Stimulated activated CD4-positive, alpha-beta T cell treated with anti-CD3 and anti-CD28 coated beads, TNF-alpha, amount 100 ng/mL, for 48 hours (primary cell): Measurements from ENCODE around the gene SDC3.
"Not testable (repeated sequence)": the region's sequence is repeated elsewhere in the genome, so short reads cannot be mapped to it uniquely, and the experiment has no call there.

Source experiments
- DNase-seq, 3 donors: peaks; one replicate each; pipeline ENCODE4 v3.0.0-alpha.2; 2020; ENCODE audit warnings: low read depth in 3 of 3

Gene SDC3

GRCh38 chr1:30875916-30876315 is 32.6 kb downstream of the SDC3 start:
- DNase-seq = no peak

- DNase-seq = no peak
These were observed 33.4 kb downstream of the SDC3 start for GRCh38 chr1:30875197-30875596.

- DNase-seq = no peak
These were observed 34.4 kb downstream of the SDC3 start for GRCh38 chr1:30874176-30874575.

- no peak for DNase-seq
These were observed 35.7 kb downstream of the SDC3 start for GRCh38 chr1:30872948-30873263.

GRCh38 chr1:30872033-30872947 is 36.3 kb downstream of the SDC3 start:
- DNase-seq = no peak

- DNase-seq = no peak
These were observed 37.2 kb downstream of the SDC3 start for GRCh38 chr1:30871276-30871871.

GRCh38 chr1:30870656-30871055 is 37.9 kb downstream of the SDC3 start:
- DNase-seq = no peak

GRCh38 chr1:30870035-30870434 is 38.5 kb downstream of the SDC3 start:
- no peak for DNase-seq

- DNase-seq = no peak
These were observed 39.6 kb downstream of the SDC3 start for GRCh38 chr1:30868833-30869435.

GRCh38 chr1:30868057-30868456 is 40.5 kb downstream of the SDC3 start:
- DNase-seq = not testable (repeated sequence)

- no peak for DNase-seq
These were observed 41.0 kb downstream of the SDC3 start for GRCh38 chr1:30867537-30867936.

GRCh38 chr1:30866594-30866993 is 42.0 kb downstream of the SDC3 start:
- no peak for DNase-seq

GRCh38 chr1:30864681-30865080 is 43.9 kb downstream of the SDC3 start:
- no peak for DNase-seq

- no peak for DNase-seq
These were observed 44.5 kb downstream of the SDC3 start for GRCh38 chr1:30863858-30864604.

GRCh38 chr1:30860320-30860652 is 48.3 kb downstream of the SDC3 start:
- DNase-seq = no peak

- DNase-seq = no peak
These were observed 50.6 kb downstream of the SDC3 start for GRCh38 chr1:30857964-30858363.

GRCh38 chr1:30857062-30857461 is 51.5 kb downstream of the SDC3 start:
- DNase-seq = no peak

GRCh38 chr1:30856260-30856790 is 52.2 kb downstream of the SDC3 start:
- no peak for DNase-seq

- no peak for DNase-seq
These were observed 52.8 kb downstream of the SDC3 start for GRCh38 chr1:30855686-30856259.

- no peak for DNase-seq
These were observed 55.2 kb downstream of the SDC3 start for GRCh38 chr1:30853350-30853749.

GRCh38 chr1:30852026-30852425 is 56.5 kb downstream of the SDC3 start:
- no peak for DNase-seq

GRCh38 chr1:30851286-30851685 is 57.3 kb downstream of the SDC3 start:
- DNase-seq = no peak
